GM12875 (cell line): ENCODE measurements around the gene GABRB3.

Experiments used
- H3K4me3 ChIP-seq: one replicate; pipeline ENCODE4 v1.5.1; 2011; ENCODE audit warnings: low read depth, low read length, control low read depth
- CTCF ChIP-seq: IDR thresholded peaks from 2 replicates; pipeline ENCODE4 v1.5.1; 2011; ENCODE audit warnings: low read depth, mild to moderate bottlenecking, control low read depth, inconsistent platforms, low read length, moderate library complexity, borderline replicate concordance; ENCODE audit not compliant: insufficient read depth

Gene GABRB3

GRCh38 chr15:26665957-26666791 is 106.7 kb downstream of the GABRB3 start:
- no peak for TF ChIP-seq CTCF
- H3K4me3 ChIP-seq, result no peak overlapping the region

GRCh38 chr15:26662283-26662682 is 110.6 kb downstream of the GABRB3 start:
- H3K4me3 ChIP-seq, result no peak overlapping the region
- TF ChIP-seq CTCF, result no peak

GRCh38 chr15:26661748-26662147 is 111.1 kb downstream of the GABRB3 start:
- no peak overlapping the region for H3K4me3 ChIP-seq

GRCh38 chr15:26661107-26661506 is 111.8 kb downstream of the GABRB3 start:
- TF ChIP-seq CTCF, result no peak
- H3K4me3 ChIP-seq, result no peak overlapping the region

More at GRCh38 chr15:26661748-26662147, 111.1 kb downstream of the GABRB3 start:
- no peak for TF ChIP-seq CTCF

- TF ChIP-seq CTCF, result no peak
- H3K4me3 ChIP-seq, result no peak overlapping the region
Observed at GRCh38 chr15:26660241-26660640, 112.6 kb downstream of the GABRB3 start.

- H3K4me3 ChIP-seq, result no peak overlapping the region
- no peak for TF ChIP-seq CTCF
Observed at GRCh38 chr15:26658290-26658689, 114.6 kb downstream of the GABRB3 start.

- H3K4me3 ChIP-seq, result no peak overlapping the region
- TF ChIP-seq CTCF, result no peak
Observed at GRCh38 chr15:26656080-26656479, 116.8 kb downstream of the GABRB3 start.
